GM19328 (cell line): Measurements from ENCODE around the gene FUT2.
"Not testable (repeated sequence)": the region's sequence is repeated elsewhere in the genome, so short reads cannot be mapped to it uniquely, and the experiment has no call there.

ENCODE experiments used
- ATAC-seq: cut with Tn5 transposase; IDR thresholded peaks from one replicate; pipeline ENCODE4 v1.9.1; 2021; ENCODE audit warnings: mild to moderate bottlenecking, moderate library complexity; ENCODE audit not compliant: unreplicated experiment

FUT2 gene

GRCh38 chr19:48695743-48696352, at the start of gene FUT2:
Gene FUT2 (plus strand): TSS chr19:48695971. CDS start chr19:48702957, 6,986 bp downstream.
- no peak for ATAC-seq

- ATAC-seq = peak; percentile 69
Measured at GRCh38 chr19:48646001-48646721, 49.6 kb upstream of the FUT2 start, which contains the start of gene CA11. Gene CA11 (minus strand): TSS chr19:48646187. CDS start chr19:48645632, 555 bp downstream.

GRCh38 chr19:48646722-48647216, 49.0 kb upstream of the FUT2 start:
- no peak for ATAC-seq

GRCh38 chr19:48648134-48648533, 47.6 kb upstream of the FUT2 start:
- no peak for ATAC-seq

DNA sequence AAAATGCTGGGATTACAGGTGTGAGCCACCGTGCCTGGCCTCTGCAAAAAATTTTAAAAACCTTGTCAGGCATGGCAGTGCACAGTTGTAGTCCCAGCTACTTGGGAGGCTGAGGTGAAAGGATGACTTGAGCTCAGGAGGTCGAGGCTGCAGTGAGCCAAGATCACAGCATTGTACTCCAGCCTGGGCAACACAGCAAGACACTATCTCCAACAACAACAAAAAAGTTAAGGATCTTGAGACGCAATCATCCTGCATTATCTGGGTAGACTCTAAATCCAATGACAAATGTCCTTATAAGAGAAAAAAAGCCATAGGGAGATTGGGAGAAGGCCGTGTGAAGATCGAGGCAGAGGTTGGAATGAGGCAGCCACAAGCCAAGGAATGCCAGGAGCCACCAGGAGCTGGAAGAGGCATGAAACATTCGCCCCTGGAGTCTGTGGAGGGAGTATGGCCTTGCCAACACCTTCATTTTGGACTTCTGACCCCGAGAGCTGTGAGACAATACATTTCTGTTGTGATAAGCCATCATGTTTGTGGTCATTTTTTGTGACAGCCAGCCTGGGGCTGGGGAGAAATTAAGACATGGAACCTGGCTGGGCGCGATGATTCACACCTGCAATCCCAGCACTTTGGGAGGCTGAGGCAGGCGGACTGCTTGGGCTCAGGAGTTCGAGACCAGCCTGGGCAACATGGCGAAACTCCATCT, 44.6 kb upstream of the FUT2 start:
- ATAC-seq = no peak

GRCh38 chr19:48651683-48652048, 44.1 kb upstream of the FUT2 start:
- ATAC-seq = no peak

DNA sequence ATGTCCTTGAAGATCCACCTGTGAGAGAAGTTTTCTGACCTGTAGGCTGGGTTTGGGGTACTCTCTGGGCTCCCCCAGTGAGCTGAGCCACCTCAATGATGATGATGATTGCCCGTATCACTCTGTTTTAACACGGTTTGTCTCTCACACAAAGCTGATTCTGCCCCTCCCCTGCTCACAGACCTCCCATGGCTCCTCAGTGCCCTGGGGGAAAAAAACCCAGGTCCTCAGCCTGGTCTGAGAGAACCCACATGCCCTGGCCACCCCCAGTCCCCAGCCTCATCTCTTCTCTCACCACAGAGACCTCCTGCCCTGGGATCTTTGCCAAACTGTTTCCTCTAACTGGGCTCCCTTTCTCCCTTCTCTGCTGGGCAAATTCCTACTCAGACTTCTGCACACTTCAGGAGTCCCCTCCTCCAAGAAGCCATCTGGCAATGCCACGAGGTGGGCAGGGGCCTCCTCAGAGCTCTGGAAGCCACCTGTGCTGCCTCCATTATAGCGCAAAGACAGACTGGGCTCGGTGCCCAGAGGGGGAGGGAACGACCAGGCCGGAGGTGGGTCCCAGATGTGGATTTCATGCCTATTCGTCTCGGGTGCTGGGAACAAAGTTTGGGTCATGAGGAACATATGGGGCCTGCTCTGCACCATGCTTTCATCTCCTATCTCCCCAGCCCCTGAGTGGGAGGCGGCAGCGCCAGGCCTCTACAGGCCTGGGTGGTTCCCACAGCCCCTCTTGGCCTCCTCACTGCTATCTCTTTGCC, 41.3 kb upstream of the FUT2 start:
- no peak for ATAC-seq

GRCh38 chr19:48656840-48657474, 38.8 kb upstream of the FUT2 start:
- ATAC-seq = no peak

DNA sequence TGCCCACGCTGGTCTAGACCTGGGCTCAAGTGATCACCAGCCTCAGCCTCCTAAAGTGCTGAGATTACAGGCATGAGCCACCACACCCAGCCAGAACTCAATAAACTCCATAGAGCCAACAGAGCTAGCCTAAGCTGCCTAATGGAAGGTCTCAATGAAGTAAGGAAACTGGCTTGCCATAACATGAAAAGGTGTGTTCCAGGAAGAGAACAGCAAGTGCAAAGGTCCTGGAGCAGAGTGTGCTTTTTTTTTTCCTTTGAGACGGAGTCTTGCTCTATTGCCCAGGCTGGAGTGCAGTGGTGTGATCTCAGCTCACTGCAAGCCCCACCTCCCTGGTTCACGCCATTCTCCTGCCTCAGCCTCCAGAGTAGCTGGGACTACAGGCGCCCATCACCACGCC, 37.9 kb upstream of the FUT2 start:
- ATAC-seq = not testable (repeated sequence)

GRCh38 chr19:48658483-48658882, 37.3 kb upstream of the FUT2 start:
- no peak for ATAC-seq

DNA sequence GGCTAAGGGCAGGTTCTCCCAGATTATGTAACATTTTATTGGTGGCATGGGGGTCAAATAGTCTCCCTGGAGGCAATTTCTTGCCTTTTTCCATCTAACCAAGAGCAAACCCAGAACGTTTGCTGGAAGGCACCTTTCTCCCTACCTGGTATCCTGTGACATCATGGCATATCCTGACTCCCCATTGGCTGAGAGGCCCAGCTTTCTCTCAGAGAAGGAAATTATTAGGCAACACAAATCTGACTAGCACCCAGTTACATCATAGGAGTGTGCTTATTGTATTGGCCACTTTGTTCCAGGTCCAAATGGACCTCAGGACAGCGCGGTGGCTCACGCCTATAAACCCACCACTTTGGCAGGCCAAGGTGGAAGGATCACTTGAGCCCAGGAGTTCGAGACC, 36.0 kb upstream of the FUT2 start:
- ATAC-seq = no peak

DNA sequence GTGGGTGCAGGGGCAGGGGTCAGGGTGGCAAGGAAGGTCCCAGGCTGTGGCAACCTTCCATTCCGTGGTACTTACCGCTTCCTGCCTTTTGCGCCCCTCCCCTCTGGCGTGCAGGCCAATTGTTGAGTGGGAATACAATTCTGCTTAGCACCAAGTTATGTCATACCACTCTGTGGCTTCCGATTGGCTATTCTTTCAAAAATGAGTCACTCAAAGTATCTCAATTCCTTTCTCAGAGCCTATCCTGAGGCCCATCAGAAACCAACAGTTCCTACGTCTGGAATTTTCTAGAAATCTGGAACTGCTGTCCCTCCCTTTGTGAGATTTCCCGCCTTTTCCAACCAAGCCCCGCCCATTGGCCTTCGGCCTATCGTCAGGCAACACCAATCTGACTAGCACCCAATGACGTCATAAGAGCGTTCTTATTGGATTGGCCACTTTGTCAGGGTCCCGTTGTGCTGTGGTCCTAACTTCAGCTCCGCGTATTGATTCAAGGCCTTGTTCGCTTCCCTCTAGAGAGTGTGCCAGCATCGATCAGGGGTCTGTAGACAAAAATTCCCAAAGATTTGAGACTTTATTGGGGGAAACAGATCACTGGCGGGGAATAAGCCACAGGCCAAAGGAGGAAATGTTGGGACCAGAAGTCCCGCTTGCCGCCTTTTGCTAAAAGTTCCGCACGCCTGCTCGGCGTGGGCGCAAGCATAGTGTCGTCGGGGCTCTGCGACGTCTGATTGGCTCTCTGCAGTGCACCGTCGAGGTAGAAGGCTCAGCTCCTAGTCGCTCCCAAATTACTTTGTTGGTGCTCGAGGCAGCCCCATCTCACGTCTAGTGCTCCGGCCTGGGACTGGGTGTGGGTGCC, 34.7 kb upstream of the FUT2 start:
- ATAC-seq = no peak

GRCh38 chr19:48661711-48662090, 34.1 kb upstream of the FUT2 start:
- ATAC-seq = no peak

DNA sequence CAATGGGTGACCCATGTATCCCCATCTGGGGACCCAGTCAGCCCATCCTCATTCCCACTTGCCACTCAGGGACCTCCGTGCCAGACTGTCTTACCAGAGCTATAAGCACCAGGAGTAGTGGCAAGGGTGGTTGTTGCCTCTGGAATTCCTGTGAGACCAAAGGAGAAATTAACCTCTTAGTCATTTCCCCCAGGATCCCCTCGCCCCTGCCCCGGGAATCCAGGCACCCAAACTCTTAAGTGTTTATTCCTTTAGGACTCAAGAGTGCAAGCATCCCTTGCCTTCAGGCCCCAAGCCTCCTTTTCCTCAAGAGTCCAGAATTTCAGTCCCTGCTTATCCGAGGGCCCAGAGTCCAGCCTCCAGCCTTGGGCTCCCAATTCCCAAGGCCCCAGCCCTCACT, 32.1 kb upstream of the FUT2 start:
- no peak for ATAC-seq

DNA sequence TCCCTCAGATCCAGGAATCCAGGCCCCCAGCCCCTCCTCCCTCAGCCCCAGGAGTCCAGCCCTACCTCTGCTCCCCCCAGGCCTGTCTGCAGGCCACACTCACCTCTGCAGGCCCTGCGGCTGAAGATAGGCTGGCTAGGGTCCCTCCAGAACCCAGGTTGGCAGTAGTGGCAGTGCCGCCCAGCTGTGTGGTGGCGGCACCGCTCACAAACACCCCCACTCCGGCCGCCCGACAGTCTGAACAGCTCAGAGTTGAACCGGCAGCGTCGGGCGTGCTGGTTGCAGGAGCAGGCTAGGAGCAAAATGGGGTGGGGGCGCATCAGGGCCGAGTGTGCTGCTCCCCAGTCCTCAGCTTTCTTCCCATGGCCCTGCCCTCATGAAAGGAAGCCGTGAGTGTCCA, 31.3 kb upstream of the FUT2 start:
- no peak for ATAC-seq

GRCh38 chr19:48665786-48666185, 30.0 kb upstream of the FUT2 start:
- no peak for ATAC-seq

DNA sequence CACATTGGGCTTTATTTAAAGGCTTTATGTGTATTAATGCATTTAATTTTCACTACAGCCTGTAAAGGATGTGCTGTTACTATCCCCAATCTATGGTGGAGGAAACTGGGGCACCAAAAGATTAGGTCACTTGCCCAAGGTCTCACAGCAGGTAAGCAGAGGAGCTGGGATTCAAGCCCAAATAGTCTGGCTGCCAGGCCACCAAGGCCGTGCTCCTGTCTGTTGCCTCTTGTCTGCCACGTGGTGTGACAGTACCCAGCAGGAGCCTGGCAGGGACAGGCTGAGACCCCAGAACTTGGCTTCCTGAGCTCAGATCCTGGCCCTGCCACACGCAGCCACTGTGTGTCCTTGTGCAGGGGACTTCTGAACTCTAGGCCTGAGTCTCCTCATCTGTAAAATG, 27.4 kb upstream of the FUT2 start:
- no peak for ATAC-seq

DNA sequence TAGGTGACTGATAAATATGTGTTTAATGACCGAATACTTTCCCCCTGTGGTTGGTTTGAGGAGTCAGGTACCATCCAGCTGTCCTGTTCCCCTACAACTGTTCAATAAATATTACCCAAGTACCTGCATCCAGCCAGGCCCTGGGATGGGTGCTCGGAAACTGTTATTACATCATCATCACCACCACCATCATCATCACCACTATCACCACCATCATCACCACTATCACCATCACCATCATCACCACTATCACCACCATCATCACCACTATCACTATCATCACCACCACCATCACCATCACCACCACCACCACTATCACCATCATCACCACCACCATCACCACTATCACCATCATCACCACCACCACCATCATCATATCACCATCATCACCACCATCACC, 27.0 kb upstream of the FUT2 start:
- ATAC-seq = no peak

GRCh38 chr19:48669903-48670668, 25.7 kb upstream of the FUT2 start:
- ATAC-seq = no peak
